GM11168 (cell line): ENCODE results near the gene EZH2.

Source experiments
- in situ Hi-C: fragments of 300-500 bp; cut with MboI; formaldehyde crosslinking; loops from one replicate; pipeline ENCODE4 v1.12.0; 2022; ENCODE audit warnings: low sequenced_read_pairs; ENCODE audit not compliant: unreplicated experiment

Gene EZH2

GRCh38 chr7:148903504-148903903 is 19.4 kb upstream of the EZH2 start:
- in situ Hi-C loops: no loop called here

DNA sequence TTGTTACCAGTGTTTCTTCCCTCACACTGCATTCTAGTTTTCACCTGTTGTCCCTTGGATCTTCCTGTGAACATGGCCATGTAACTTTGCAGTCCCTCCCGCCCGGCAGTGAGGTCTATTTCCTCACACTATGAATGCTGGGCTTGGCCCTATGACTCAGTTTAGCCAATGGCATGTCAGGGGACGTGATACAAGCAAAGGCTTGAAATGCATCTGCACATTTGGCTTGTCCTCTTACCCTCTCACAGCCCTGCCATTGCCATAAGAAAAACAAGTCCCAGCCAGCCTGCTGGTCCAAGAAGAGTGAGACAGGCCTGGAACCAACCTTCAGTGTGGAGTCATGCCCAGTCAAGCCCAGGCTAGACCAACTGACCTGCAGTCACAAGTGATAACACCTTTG is 17.1 kb upstream of the EZH2 start:
- in situ Hi-C loops: no loop called here

DNA sequence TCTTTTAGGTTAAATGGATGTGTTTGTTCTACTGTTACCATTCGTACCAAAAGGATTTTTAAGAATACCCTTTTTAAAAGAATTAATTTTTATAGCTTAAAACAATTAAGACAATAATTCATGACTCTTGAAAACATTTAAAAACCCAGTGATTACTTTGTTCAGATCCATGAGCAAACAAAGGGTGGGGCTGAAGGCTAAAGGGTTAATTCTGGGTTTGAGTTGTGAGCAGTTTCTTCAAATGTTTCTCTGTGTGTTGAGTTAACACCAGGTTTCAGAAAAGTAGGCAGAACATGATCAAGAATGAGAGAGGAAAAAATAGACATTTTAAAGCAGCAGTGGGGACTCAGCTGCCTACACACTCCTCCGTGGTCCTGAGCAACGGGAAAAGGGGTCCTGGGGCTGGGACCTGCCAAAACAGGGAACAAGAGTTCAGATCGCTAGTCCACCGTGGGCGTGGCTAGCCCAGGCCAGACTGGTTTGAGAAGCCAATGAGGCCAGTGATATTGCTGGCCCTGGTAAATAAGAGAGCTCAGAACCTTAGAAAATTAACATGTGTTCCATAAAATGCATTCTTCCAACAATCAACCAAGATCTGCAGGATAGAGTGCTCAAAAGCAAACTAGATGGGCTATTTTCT is 14.9 kb upstream of the EZH2 start:
- in situ Hi-C loops: no loop called here

- in situ Hi-C loops: no loop called here
Measured at GRCh38 chr7:148894591-148894990, 10.5 kb upstream of the EZH2 start.

GRCh38 chr7:148893071-148893470 is 9.0 kb upstream of the EZH2 start:
- in situ Hi-C loops: no loop called here

- in situ Hi-C loops: no loop called here
Measured at GRCh38 chr7:148888300-148888699, 4.2 kb upstream of the EZH2 start.

- in situ Hi-C loops: no loop called here
Measured at GRCh38 chr7:148886844-148887243, 2.8 kb upstream of the EZH2 start.

GRCh38 chr7:148884299-148885022 is 370 bp upstream of the EZH2 start:
- in situ Hi-C loops: no loop called here

DNA sequence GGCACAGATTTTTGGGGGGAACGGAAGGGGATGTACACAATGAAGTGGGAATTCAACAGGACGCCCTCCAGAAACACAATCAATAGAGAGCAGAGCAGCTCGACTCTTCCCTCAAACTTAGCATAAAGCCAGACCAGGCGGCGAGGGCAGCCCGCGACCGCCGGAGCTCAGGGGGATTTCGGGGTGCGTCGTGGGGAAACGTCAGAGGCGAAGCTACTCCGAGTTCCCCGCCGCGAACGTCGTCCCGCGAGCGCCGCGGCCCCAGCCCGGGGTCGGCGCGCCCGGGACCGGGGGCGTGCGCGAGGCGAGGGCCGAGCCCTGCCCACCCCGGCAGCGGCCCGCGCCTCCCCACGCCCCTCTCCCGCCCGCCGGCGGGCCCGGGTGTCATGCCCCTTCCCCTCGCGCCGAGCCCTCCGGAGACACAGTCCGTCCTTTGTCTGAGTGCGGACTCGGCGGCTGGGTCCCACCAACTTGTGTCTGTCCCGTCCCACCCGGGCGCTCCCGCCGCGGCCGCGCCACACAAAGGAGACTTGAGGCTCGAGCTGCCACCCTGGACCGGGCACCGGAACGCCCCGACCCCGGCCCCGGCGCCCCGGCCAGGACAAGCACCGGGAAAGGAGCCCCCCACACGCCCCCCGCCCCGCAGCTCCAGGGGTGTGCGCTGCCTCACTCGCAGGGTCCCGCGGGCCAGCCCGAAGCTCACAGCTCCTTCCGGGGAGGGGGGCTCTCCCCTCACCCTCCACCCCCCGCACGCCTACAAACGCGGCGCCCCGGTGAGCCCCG is 634 bp downstream of the EZH2 start:
- in situ Hi-C loops: no loop called here

DNA sequence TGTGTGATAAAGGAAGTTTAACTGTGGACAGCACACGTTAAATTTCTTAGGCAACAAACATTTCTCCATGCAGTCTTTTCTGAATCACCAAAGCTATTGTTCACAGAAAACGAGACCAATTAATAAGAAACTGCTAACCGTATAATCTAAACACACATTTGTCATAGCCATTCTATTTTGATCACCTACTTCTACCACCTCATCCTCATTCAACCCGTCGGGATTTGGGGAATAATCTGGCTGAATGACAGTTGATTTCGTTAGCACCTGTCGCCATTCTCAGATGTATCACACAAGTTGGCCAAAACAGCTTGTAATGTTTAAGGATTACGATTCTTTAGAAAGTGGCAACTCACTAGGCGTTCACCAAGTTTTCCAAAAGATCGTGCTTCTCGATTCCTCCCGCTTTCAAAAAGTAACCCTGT is 1.2 kb downstream of the EZH2 start:
- in situ Hi-C loops: no loop called here

GRCh38 chr7:148882192-148882591 is 1.9 kb downstream of the EZH2 start:
- in situ Hi-C loops: no loop called here

DNA sequence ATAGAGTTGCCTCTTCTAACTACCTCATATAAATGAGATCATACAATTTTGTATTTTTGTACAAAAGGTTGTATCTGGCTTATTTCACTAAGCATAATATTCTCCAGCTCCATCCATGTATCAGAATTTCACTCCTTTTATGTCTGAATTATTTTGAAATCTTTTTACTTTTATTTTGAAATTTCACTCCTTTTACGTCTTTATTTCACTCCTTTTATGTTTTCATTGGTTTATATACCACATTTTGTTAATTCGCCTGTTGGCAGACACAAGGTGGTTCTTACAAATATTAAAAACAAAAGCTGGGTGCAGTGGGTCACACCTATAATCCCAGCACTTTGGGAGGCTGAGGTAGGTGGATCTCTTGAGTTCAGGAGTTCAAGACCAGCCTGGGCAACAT is 5.8 kb downstream of the EZH2 start:
- in situ Hi-C loops: no loop called here

DNA sequence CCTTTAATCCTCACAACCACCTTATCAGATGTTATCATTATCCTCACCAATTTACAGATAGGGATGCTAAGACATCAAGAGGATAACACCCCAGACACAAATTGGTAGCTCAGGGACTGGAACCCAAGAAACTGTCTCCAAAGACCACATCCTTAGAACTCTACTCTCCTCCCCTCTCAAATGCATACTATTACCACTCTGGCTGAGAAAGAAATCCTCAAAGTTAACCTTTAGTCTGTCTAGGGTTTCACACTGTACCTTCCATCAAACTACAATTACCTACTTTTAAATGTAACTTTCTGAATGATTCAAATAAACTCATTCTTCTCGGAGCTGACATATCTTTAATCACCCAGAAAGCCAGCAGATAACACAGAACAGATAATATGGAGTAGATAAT is 6.6 kb downstream of the EZH2 start:
- in situ Hi-C loops: no loop called here

DNA sequence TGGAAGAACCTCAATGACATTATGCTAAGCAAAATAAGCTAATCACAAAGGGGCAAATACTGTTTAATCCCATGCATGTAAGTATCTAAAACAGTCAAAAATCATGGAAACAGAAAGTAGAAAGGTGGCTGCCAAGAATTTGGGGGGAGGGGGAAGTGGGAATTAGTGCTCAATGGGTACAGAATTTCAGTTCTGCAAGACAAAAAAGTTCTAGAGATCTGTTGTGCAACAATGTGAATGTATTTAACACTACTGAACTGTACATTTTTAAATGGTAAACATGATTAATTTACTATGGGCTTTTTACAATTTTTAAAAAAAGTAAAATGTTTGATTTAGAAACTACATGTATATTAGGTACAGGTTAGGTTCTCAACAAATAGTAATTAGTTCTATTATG is 11.9 kb downstream of the EZH2 start:
- in situ Hi-C loops: no loop called here

GRCh38 chr7:148871551-148871950 is 12.5 kb downstream of the EZH2 start:
- in situ Hi-C loops: no loop called here

DNA sequence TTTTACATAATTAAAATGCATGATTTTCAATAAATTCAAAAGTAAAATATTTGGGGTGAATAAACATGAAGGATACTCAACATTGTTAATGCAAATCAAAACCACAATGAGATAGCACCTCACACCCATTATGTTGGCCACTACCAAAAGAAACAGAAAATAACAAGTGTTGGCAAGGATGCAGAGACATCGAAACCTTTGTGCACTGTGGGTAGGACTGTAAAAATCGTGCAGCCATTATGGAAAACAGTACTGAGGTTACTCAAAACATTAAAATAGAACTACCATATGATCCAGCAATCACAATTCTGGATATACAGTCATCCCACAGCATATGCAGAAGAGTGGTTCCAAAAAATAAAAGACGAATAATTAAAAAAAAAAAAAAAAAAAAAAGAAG is 13.1 kb downstream of the EZH2 start:
- in situ Hi-C loops: no loop called here

GRCh38 chr7:148868378-148868674 is 15.8 kb downstream of the EZH2 start:
- in situ Hi-C loops: no loop called here

GRCh38 chr7:148867596-148868377 is 16.3 kb downstream of the EZH2 start:
- in situ Hi-C loops: no loop called here

GRCh38 chr7:148866362-148866761 is 17.7 kb downstream of the EZH2 start:
- in situ Hi-C loops: no loop called here

DNA sequence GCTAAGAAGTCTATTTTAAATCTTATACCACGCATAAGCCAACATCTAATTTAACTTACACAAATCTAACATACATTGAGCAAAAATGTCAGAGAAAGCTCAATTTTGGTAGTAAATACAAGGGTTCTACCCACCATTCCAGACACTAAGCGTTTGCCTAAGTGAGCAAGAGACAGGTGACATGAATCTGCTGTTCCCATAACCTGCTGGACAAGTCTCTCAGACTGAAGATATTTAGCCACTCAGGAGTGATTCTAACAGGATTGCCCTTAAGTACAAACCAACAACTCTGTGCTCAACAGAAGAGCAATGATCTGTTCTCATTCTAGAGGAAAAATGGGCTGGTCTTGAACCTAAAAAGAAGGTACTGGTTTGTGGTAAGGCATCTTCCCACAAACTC is 18.8 kb downstream of the EZH2 start:
- in situ Hi-C loops: no loop called here

DNA sequence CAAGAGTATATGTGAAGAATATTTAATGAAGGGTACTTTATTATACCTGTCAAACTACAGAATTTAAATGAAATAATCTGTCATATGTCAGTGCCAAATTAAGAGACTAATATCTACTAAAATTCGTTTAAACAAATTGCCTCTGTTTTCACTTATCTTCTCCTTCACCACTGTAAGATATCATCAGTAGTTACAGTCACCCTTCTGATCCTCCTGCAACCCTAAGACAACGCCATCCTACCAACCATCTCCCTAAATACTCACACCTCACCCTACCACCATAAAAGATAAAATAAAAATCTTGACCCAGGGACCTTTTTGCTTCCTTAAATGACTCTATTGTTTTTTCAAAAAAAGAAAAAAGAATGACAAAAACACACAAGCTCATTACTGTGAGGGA is 20.8 kb downstream of the EZH2 start:
- in situ Hi-C loops: no loop called here
